Uterus (tissue), 4 donors: ENCODE measurements around the gene KCNH5. TPM values are rescaled to one million over a fixed set of nuclear protein-coding genes. Genes with fewer than 3 reads are reported as not detected.
"Not testable (repeated sequence)": the region's sequence is repeated elsewhere in the genome, so short reads cannot be mapped to it uniquely, and the experiment has no call there.

Source experiments
- DNase-seq, 2 donors: peaks; one replicate each; pipeline ENCODE4 v3.0.0-alpha.2; 2019 to 2020
- H3K27ac ChIP-seq, 2 donors: fragments of 200-600 bp; sonication (generic); 1 replicate in 1 of 2; 2 replicates in 1 of 2; pipeline ENCODE4 v1.5.1; 2016 to 2018
- H3K27me3 ChIP-seq, 2 donors: fragments of 200-600 bp; sonication (generic); one replicate each; pipeline ENCODE4 v1.5.1; 2018 to 2019; ENCODE audit warnings: control low read depth in 1 of 2
- H3K36me3 ChIP-seq, 2 donors: fragments of 200-600 bp; sonication (generic); one replicate each; pipeline ENCODE4 v1.5.1; 2019; ENCODE audit warnings: control low read depth in 1 of 2
- H3K4me1 ChIP-seq, 2 donors: fragments of 200-600 bp; sonication (generic); one replicate each; pipeline ENCODE4 v1.5.1; 2018 to 2019; ENCODE audit warnings: control low read depth in 1 of 2
- H3K4me3 ChIP-seq, 2 donors: fragments of 200-600 bp; sonication (generic); 1 replicate in 1 of 2; 2 replicates in 1 of 2; pipeline ENCODE4 v1.5.1; 2018 to 2019; ENCODE audit warnings: mild to moderate bottlenecking in 1 of 2
- H3K9me3 ChIP-seq, 2 donors: fragments of 200-600 bp; sonication (generic); one replicate each; pipeline ENCODE4 v1.5.1; 2019; ENCODE audit warnings: control low read depth in 1 of 2
- CTCF ChIP-seq, 4 experiments: fragments of 200-600 bp in 2 of 4; fragments of 450-650 bp in 2 of 4; sonication (generic) in 2 of 4; IDR thresholded peaks; one replicate each; pipeline ENCODE4 v1.5.1; 2016 to 2019; ENCODE audit warnings: antibody characterized with exemption in 4 of 4, mild to moderate bottlenecking in 2 of 4, moderate library complexity in 1 of 4
- POLR2A ChIP-seq, 2 donors: fragments of 450-650 bp; IDR thresholded peaks; one replicate each; pipeline ENCODE4 v1.6.1; 2016; ENCODE audit warnings: antibody characterized with exemption in 2 of 2, mild to moderate bottlenecking in 1 of 2, moderate library complexity in 1 of 2
- intact Hi-C: fragments of 100-400 bp; cut with DNase I; formaldehyde crosslinking; loops from one replicate; pipeline ENCODE4 v1.15.1; 2023; ENCODE audit warnings: low total_unique reads
- total RNA-seq, 4 donors: library from RNA; depleted of rRNA in 3 of 4; stranded (reverse); fragments of >200 nt in 3 of 4; gene quantifications; one replicate each; pipeline versions ENCODE4 v1.1.0 to v1.2.4, GENCODE V29; 2014 to 2023
- donor health status: DM: yes; HTN: yes; CAD: no.

The KCNH5 gene
- total RNA-seq, 4 donors from 2014 or later: 0.09 to 1.6 (median 0.29) TPM; not detected in 1

GRCh38 chr14:62819931-62820330, 225.3 kb downstream of the KCNH5 start:
- no peaks in the 10 kb centered on the region for H3K4me1 ChIP-seq
- no peak for TF ChIP-seq POLR2A (IDR thresholded peaks at IDR 0.05)
- TF ChIP-seq CTCF (IDR thresholded peaks at IDR 0.05): no peak
- no peaks in the 10 kb centered on the region for H3K27me3 ChIP-seq
- DNase-seq: no peak
- intact Hi-C loops: no loop called here
- no peak overlapping the region for H3K4me3 ChIP-seq
- H3K36me3 ChIP-seq: no peaks in the 10 kb centered on the region
- no peaks in the 10 kb centered on the region for H3K9me3 ChIP-seq
- H3K27ac ChIP-seq: no peak overlapping the region

GRCh38 chr14:62807636-62808035, 237.6 kb downstream of the KCNH5 start:
- Histone ChIP-seq H3K9me3 (no peaks in the 10 kb centered on the region), H3K4me1 (no peaks in the 10 kb centered on the region), H3K36me3 (no peaks in the 10 kb centered on the region), H3K4me3 (no peak overlapping the region), H3K27me3 (no peaks in the 10 kb centered on the region), H3K27ac (no peak overlapping the region)
- intact Hi-C loops: no loop called here
- TF ChIP-seq CTCF (IDR thresholded peaks at IDR 0.05): no peak
- TF ChIP-seq POLR2A (IDR thresholded peaks at IDR 0.05): no peak
- no peak for DNase-seq

- no peak for DNase-seq
- H3K27ac ChIP-seq: no peak overlapping the region
- no peaks in the 10 kb centered on the region for H3K27me3 ChIP-seq
- H3K9me3 ChIP-seq: no peaks in the 10 kb centered on the region
- H3K4me1 ChIP-seq: no peaks in the 10 kb centered on the region
- TF ChIP-seq CTCF (IDR thresholded peaks at IDR 0.05): no peak
- TF ChIP-seq POLR2A (IDR thresholded peaks at IDR 0.05): no peak
- no peaks in the 10 kb centered on the region for H3K36me3 ChIP-seq
- intact Hi-C loops: no loop called here
- no peak overlapping the region for H3K4me3 ChIP-seq
These were observed 244.7 kb downstream of the KCNH5 start for GRCh38 chr14:62800577-62800976.

GRCh38 chr14:62796431-62796830, 248.8 kb downstream of the KCNH5 start:
- no peaks in the 10 kb centered on the region for H3K27me3 ChIP-seq
- no peak for DNase-seq
- no peak overlapping the region for H3K4me3 ChIP-seq
- no peak overlapping the region for H3K27ac ChIP-seq
- H3K36me3 ChIP-seq: no peaks in the 10 kb centered on the region
- H3K4me1 ChIP-seq: no peaks in the 10 kb centered on the region
- H3K9me3 ChIP-seq: no peaks in the 10 kb centered on the region
- TF ChIP-seq POLR2A (IDR thresholded peaks at IDR 0.05) (no peak), CTCF (IDR thresholded peaks at IDR 0.05) (no peak)
- intact Hi-C loops: no loop called here

GRCh38 chr14:62792578-62792977, 252.7 kb downstream of the KCNH5 start:
- no peak overlapping the region for H3K27ac ChIP-seq
- H3K4me3 ChIP-seq: no peak overlapping the region
- TF ChIP-seq POLR2A (IDR thresholded peaks at IDR 0.05): no peak
- TF ChIP-seq CTCF (IDR thresholded peaks at IDR 0.05): no peak
- no peaks in the 10 kb centered on the region for H3K9me3 ChIP-seq
- H3K36me3 ChIP-seq: no peaks in the 10 kb centered on the region
- H3K27me3 ChIP-seq: no peaks in the 10 kb centered on the region
- no peaks in the 10 kb centered on the region for H3K4me1 ChIP-seq
- no peak for DNase-seq
- intact Hi-C loops: no loop called here

GRCh38 chr14:62781328-62781727, 263.9 kb downstream of the KCNH5 start:
- intact Hi-C loops, DNase-seq, H3K9me3 ChIP-seq, H3K4me1 ChIP-seq, H3K27me3 ChIP-seq, H3K36me3 ChIP-seq, H3K4me3 ChIP-seq, H3K27ac ChIP-seq: not testable (repeated sequence)
